Fibroblast of peridontal ligament (primary cell): ENCODE measurements around the gene FAT4.

Experiments used
- DNase-seq: peaks from one replicate; pipeline ENCODE4 v3.0.0-alpha.2; 2010; ENCODE audit errors: extremely low read depth

The FAT4 gene

GRCh38 chr4:125316401-125316790 lies 1.6 kb downstream of the FAT4 start:
- DNase-seq, result no peak

- peak; percentile 19 for DNase-seq
Observed at GRCh38 chr4:125316791-125317524, 2.2 kb downstream of the FAT4 start.

GRCh38 chr4:125317525-125317877 lies 2.7 kb downstream of the FAT4 start:
- peak; percentile 55 for DNase-seq

- DNase-seq, result peak; percentile 39
Observed at GRCh38 chr4:125319311-125319710, 4.6 kb downstream of the FAT4 start.

GRCh38 chr4:125321709-125322365 lies 7.1 kb downstream of the FAT4 start:
- DNase-seq, result peak; percentile 70

- peak; percentile 71 for DNase-seq
Observed at GRCh38 chr4:125322366-125322730, 7.6 kb downstream of the FAT4 start.

- DNase-seq, result peak; percentile 60
Observed at GRCh38 chr4:125323654-125324053, 8.9 kb downstream of the FAT4 start.

- no peak for DNase-seq
Observed at GRCh38 chr4:125325733-125326132, 11.0 kb downstream of the FAT4 start.

- DNase-seq, result peak; percentile 12
Observed at GRCh38 chr4:125331116-125331515, 16.4 kb downstream of the FAT4 start.

GRCh38 chr4:125334926-125335325 lies 20.2 kb downstream of the FAT4 start:
- DNase-seq, result no peak

GRCh38 chr4:125338814-125339213 lies 24.1 kb downstream of the FAT4 start:
- no peak for DNase-seq

- no peak for DNase-seq
Observed at GRCh38 chr4:125344198-125344597, 29.4 kb downstream of the FAT4 start.

- DNase-seq, result no peak
Observed at GRCh38 chr4:125346616-125347015, 31.9 kb downstream of the FAT4 start.

- no peak for DNase-seq
Observed at GRCh38 chr4:125350470-125351135, 35.8 kb downstream of the FAT4 start.

GRCh38 chr4:125352521-125352920 lies 37.8 kb downstream of the FAT4 start:
- DNase-seq, result peak; percentile 28

GRCh38 chr4:125353131-125353530 lies 38.4 kb downstream of the FAT4 start:
- no peak for DNase-seq

GRCh38 chr4:125355791-125356190 lies 41.0 kb downstream of the FAT4 start:
- DNase-seq, result no peak

GRCh38 chr4:125357675-125358074 lies 42.9 kb downstream of the FAT4 start:
- no peak for DNase-seq

GRCh38 chr4:125358453-125358852 lies 43.7 kb downstream of the FAT4 start:
- DNase-seq, result no peak

- DNase-seq, result no peak
Observed at GRCh38 chr4:125359363-125359762, 44.6 kb downstream of the FAT4 start.

- no peak for DNase-seq
Observed at GRCh38 chr4:125359960-125360634, 45.3 kb downstream of the FAT4 start.

- DNase-seq, result no peak
Observed at GRCh38 chr4:125360727-125361126, 46.0 kb downstream of the FAT4 start.
